Measurements from ENCODE around the gene CNTNAP2.

GRCh38 chr7:146417176-146417575 is 300.6 kb downstream of the CNTNAP2 start:
- TF ChIP-seq CTCF (IDR thresholded peaks at IDR 0.05; ENCODE audit: control extremely low read depth in 1 of 3, insufficient read depth in 1 of 3, low read depth in 1 of 3, low read length in 3 of 3) (no peak), CHD2 (IDR thresholded peaks at IDR 0.05; ENCODE audit: low read length) (no peak), POLR2A (IDR thresholded peaks at IDR 0.05; ENCODE audit: control extremely low read depth in 1 of 2, low read depth in 2 of 2, low read length in 2 of 2) (no peak), YY1 (IDR thresholded peaks at IDR 0.05; ENCODE audit: low read depth, low read length) (no peak), CHD7 (IDR thresholded peaks at IDR 0.05; ENCODE audit: insufficient replicate concordance, low read length) (no peak), EP300 (IDR thresholded peaks at IDR 0.05; ENCODE audit: borderline replicate concordance in 1 of 2, low read depth in 2 of 2, low read length in 2 of 2) (no peak), RNF2 (IDR thresholded peaks at IDR 0.05; ENCODE audit: borderline replicate concordance, low read depth, low read length, missing control alignments, poor library complexity, severe bottlenecking) (no peak), USF2 (IDR thresholded peaks at IDR 0.05; ENCODE audit: low read length) (no peak), SIN3A (conservative IDR thresholded peaks at IDR 0.05 in 1 of 2, IDR thresholded peaks at IDR 0.05 in 1 of 2; ENCODE audit: low read depth in 1 of 2, low read length in 2 of 2) (no peak), POLR2AphosphoS5 (IDR thresholded peaks at IDR 0.05; ENCODE audit: low read depth, low read length) (no peak), TBP (IDR thresholded peaks at IDR 0.05; ENCODE audit: low read depth, low read length) (no peak), BRCA1 (IDR thresholded peaks at IDR 0.05; ENCODE audit: low read depth, low read length) (no peak)
